NB4 (cell line): Measurements from ENCODE around the gene TCHHL1.

ENCODE experiments used
- DNase-seq: peaks from one replicate; pipeline ENCODE4 v3.0.0; 2010; ENCODE audit warnings: low read depth
- H3K4me3 ChIP-seq: one replicate; pipeline ENCODE4 v1.5.1; 2011; ENCODE audit warnings: mild to moderate bottlenecking, low read depth, low read length, moderate library complexity
- CTCF ChIP-seq: IDR thresholded peaks from one replicate; pipeline ENCODE4 v1.5.1; 2012; ENCODE audit warnings: low read depth, low read length
- MAX ChIP-seq: IDR thresholded peaks from 2 replicates; pipeline ENCODE4 v1.6.1; 2011; ENCODE audit warnings: low read depth, low read length
- MYC ChIP-seq: IDR thresholded peaks from 2 replicates; pipeline ENCODE4 v1.6.1; 2011; ENCODE audit warnings: low read depth, low read length
- POLR2A ChIP-seq: IDR thresholded peaks from 2 replicates; pipeline ENCODE4 v1.6.1; 2011; ENCODE audit warnings: mild to moderate bottlenecking; ENCODE audit not compliant: insufficient read length; ENCODE audit errors: extremely low read depth

TCHHL1 gene

GRCh38 chr1:152061952-152062351 is 26.9 kb downstream of the TCHHL1 start:
- no peak overlapping the region for H3K4me3 ChIP-seq
- DNase-seq: no peak
- TF ChIP-seq POLR2A (no peak), MAX (no peak), MYC (no peak), CTCF (no peak)

- no peak for DNase-seq
- TF ChIP-seq MAX: no peak
- TF ChIP-seq MYC: no peak
- TF ChIP-seq POLR2A: no peak
- TF ChIP-seq CTCF: no peak
Observed at GRCh38 chr1:152053375-152053774, 35.5 kb downstream of the TCHHL1 start.

GRCh38 chr1:152052606-152053005 is 36.3 kb downstream of the TCHHL1 start:
- TF ChIP-seq MAX (peak; percentile 65), CTCF (peak; percentile 74), MYC (0 out of 2 replicates have a peak, but pooled peaks have one; percentile 29), POLR2A (no peak)
- no peak overlapping the region for H3K4me3 ChIP-seq
- DNase-seq: peak; percentile 83

More at GRCh38 chr1:152053375-152053774, 35.5 kb downstream of the TCHHL1 start:
- no peak overlapping the region for H3K4me3 ChIP-seq

GRCh38 chr1:152050886-152051675 is 37.8 kb downstream of the TCHHL1 start:
- DNase-seq: peak; percentile 34
- TF ChIP-seq MAX: no peak
- no peak for TF ChIP-seq MYC
- no peak for TF ChIP-seq CTCF
- no peak for TF ChIP-seq POLR2A
- H3K4me3 ChIP-seq: no peak overlapping the region

GRCh38 chr1:152049291-152050083 is 39.4 kb downstream of the TCHHL1 start:
- H3K4me3 ChIP-seq: no peak overlapping the region
- DNase-seq: peak; percentile 69
- peak; percentile 35; the same call in 1 of the 2 replicates for TF ChIP-seq MYC
- no peak for TF ChIP-seq MAX
- no peak for TF ChIP-seq CTCF
- TF ChIP-seq POLR2A: no peak
